ENCODE measurements around the gene NDUFAF5. TPM values are rescaled to one million over a fixed set of nuclear protein-coding genes. Genes with fewer than 3 reads are reported as not detected.

Gene NDUFAF5
- total and polyA plus RNA-seq, 8 donors, result 6.6 to 21.9 (median 9.9) TPM

DNA sequence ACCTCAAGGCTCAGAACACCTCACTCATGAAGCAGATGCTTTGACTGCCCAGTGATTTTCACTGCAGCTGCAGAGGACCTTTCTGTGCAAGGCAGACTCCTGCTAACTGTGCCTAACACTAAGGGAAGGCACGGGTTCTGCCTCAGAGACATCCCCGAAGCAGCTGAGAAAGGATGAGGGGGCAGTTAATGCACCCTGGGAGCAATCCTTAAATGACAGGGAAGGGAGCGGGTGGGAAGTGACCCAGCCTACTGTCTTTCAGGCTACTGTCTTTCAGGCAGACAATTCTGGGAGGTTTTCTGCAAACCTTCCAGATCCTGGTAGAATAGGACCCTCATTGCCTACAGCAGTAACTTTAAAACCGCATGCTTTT lies 55.3 kb downstream of the NDUFAF5 start:
- ATAC-seq (no peak), FAIRE-seq (no peak), DNase-seq (no peak)
- no peaks in the 10 kb centered on the region for H3K27me3 ChIP-seq
- H3K4me3 ChIP-seq, result no peak overlapping the region
- no peaks in the 10 kb centered on the region for H3K36me3 ChIP-seq
- intact Hi-C loops (cut with DNase I), result no loop called here
- no peaks in the 10 kb centered on the region for H3K4me1 ChIP-seq
- WGBS, 2 donors, result 66 to 71% methylated on average over 4 of the region's 4 CpGs
- no peak for TF ChIP-seq CTCF (IDR thresholded peaks at IDR 0.05)
- H3K27ac ChIP-seq, result no peak overlapping the region
- H3K9me3 ChIP-seq, result no peaks in the 10 kb centered on the region

DNA sequence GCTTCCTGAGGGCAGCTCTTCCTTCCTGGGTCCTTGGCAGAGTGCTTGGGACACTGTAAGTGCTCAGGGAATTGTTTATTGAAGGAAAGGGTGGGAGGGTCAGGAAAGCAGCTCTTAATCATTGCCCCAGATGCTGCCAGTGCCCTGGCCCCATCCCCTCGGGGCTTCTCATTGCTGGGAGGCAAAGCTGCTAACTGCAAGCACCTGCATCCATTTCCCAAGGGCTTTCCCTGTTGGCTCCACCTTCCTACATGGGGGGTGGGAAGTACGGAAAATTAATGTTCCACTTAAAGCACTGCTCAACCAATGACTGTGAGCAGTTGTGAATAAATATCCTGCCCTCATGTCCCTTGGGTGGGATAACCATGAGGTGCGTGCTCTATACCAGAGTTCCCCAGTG lies 56.4 kb downstream of the NDUFAF5 start:
- TF ChIP-seq CTCF (IDR thresholded peaks at IDR 0.05), result no peak
- intact Hi-C loops (cut with DNase I), result no loop called here
- H3K4me3 ChIP-seq, result no peak overlapping the region
- WGBS, 2 donors, result 56 to 65% methylated on average over 3 of the region's 3 CpGs
- FAIRE-seq (no peak), DNase-seq (no peak), ATAC-seq (no peak)
- no peaks in the 10 kb centered on the region for H3K36me3 ChIP-seq
- H3K9me3 ChIP-seq, result no peaks in the 10 kb centered on the region
- H3K27ac ChIP-seq, result no peak overlapping the region
- no peaks in the 10 kb centered on the region for H3K27me3 ChIP-seq
- no peaks in the 10 kb centered on the region for H3K4me1 ChIP-seq

DNA sequence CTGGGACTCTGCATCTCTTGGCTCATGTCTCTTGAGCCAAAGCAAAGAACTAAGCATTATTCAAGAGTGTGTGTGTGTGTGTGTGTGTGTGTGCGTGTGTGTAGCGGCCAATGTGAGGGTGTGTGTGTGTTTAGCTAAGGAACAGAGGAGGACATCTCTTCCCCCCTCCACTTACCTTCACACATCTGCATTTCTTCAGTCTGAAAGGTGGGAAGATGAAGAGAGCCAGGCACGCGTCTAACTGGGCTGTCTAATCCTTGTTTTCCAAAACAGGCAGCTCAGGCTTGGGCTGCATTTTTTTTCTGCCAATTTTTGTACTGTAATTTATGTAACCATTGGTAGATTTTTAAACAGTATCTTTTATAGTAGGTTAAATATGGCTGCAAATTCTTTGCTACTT lies 59.5 kb downstream of the NDUFAF5 start:
- Histone ChIP-seq H3K27ac (no peak overlapping the region), H3K4me1 (no peaks in the 10 kb centered on the region), H3K27me3 (no peaks in the 10 kb centered on the region), H3K9me3 (no peaks in the 10 kb centered on the region), H3K4me3 (no peak overlapping the region), H3K36me3 (no peaks in the 10 kb centered on the region)
- 49 to 67% methylated on average over 4 of the region's 4 CpGs for WGBS, 2 donors
- no peak for TF ChIP-seq CTCF (IDR thresholded peaks at IDR 0.05)
- ATAC-seq, result no peak
- FAIRE-seq, result no peak
- intact Hi-C loops (cut with DNase I), result no loop called here
- DNase-seq, result no peak

GRCh38 chr20:13851279-13851678 lies 66.5 kb downstream of the NDUFAF5 start:
- no peaks in the 10 kb centered on the region for H3K27me3 ChIP-seq
- DNase-seq (no peak), FAIRE-seq (no peak), ATAC-seq (no peak)
- no peaks in the 10 kb centered on the region for H3K9me3 ChIP-seq
- WGBS, 2 donors, result 85 to 96% methylated on average over 2 of the region's 2 CpGs
- intact Hi-C loops (cut with DNase I), result no loop called here
- H3K27ac ChIP-seq, result no peak overlapping the region
- H3K36me3 ChIP-seq, result no peaks in the 10 kb centered on the region
- no peaks in the 10 kb centered on the region for H3K4me1 ChIP-seq
- no peak for TF ChIP-seq CTCF (IDR thresholded peaks at IDR 0.05)
- no peak overlapping the region for H3K4me3 ChIP-seq

- FAIRE-seq (no peak), DNase-seq (no peak), ATAC-seq (no peak)
- Histone ChIP-seq H3K4me1 (no peaks in the 10 kb centered on the region), H3K9me3 (no peaks in the 10 kb centered on the region), H3K27me3 (no peaks in the 10 kb centered on the region), H3K27ac (no peak overlapping the region), H3K4me3 (no peak overlapping the region), H3K36me3 (no peaks in the 10 kb centered on the region)
- TF ChIP-seq CTCF (IDR thresholded peaks at IDR 0.05), result no peak
- intact Hi-C loops (cut with DNase I), result no loop called here
- WGBS, 2 donors, result 40 to 56% methylated on average over 1 of the region's 1 CpG
Observed at GRCh38 chr20:13852306-13852705, 67.5 kb downstream of the NDUFAF5 start.

Measured in pancreas (tissue), 10 donors.